ENCODE measurements around the gene CDNF. TPM values are rescaled to one million over a fixed set of nuclear protein-coding genes. Genes with fewer than 3 reads are reported as not detected.
"Not testable (repeated sequence)": the region's sequence is repeated elsewhere in the genome, so short reads cannot be mapped to it uniquely, and the experiment has no call there.

The CDNF gene
- total RNA-seq, 1 donor from 2014 or later = 7.4 TPM

GRCh38 chr10:14873090-14873760, 35.4 kb upstream of the CDNF start:
- peaks cover 0 to 14% of the 10 kb centered on the region in 2 donors for H3K36me3 ChIP-seq
- no peak overlapping the region for H3K4me3 ChIP-seq
- no peak overlapping the region for H3K27ac ChIP-seq
- TF ChIP-seq POLR2AphosphoS5 (IDR thresholded peaks at IDR 0.05; ENCODE audit: insufficient read depth in 1 of 2, low read depth in 1 of 2) = no peak
- no peak for TF ChIP-seq POLR2A (IDR thresholded peaks at IDR 0.05)
- peaks cover 11% of the 10 kb centered on the region for H3K4me1 ChIP-seq
- DNase-seq (ENCODE audit: extremely low spot score in 2 of 2) = no peak
- H3K9me3 ChIP-seq = no peaks in the 10 kb centered on the region
- intact Hi-C loops (cut with DNase I) = no loop called here
- no peaks in the 10 kb centered on the region for H3K27me3 ChIP-seq

GRCh38 chr10:14864871-14865270, 27.0 kb upstream of the CDNF start:
- H3K4me1 ChIP-seq; H3K27me3 ChIP-seq; DNase-seq (ENCODE audit: extremely low spot score in 2 of 2); H3K4me3 ChIP-seq; H3K27ac ChIP-seq; H3K9me3 ChIP-seq; intact Hi-C loops (cut with DNase I): not testable (repeated sequence)
- peaks cover 0 to 25% of the 10 kb centered on the region in 2 donors for H3K36me3 ChIP-seq

- H3K4me1 ChIP-seq; intact Hi-C loops (cut with DNase I); H3K4me3 ChIP-seq; H3K27me3 ChIP-seq; DNase-seq (ENCODE audit: extremely low spot score in 2 of 2); H3K9me3 ChIP-seq; H3K27ac ChIP-seq: not testable (repeated sequence)
- H3K36me3 ChIP-seq = peaks cover 0 to 23% of the 10 kb centered on the region in 2 donors
Measured at GRCh38 chr10:14864466-14864865, 26.6 kb upstream of the CDNF start.

- TF ChIP-seq CTCF (IDR thresholded peaks at IDR 0.05) (no peak), POLR2AphosphoS5 (IDR thresholded peaks at IDR 0.05; ENCODE audit: insufficient read depth in 1 of 2, low read depth in 1 of 2) (no peak), POLR2A (IDR thresholded peaks at IDR 0.05) (no peak)
- Histone ChIP-seq H3K36me3 (no peaks in the 10 kb centered on the region), H3K9me3 (no peaks in the 10 kb centered on the region), H3K4me1 (no peaks in the 10 kb centered on the region), H3K27ac (no peak overlapping the region), H3K4me3 (no peak overlapping the region), H3K27me3 (no peaks in the 10 kb centered on the region)
- no peak for DNase-seq (ENCODE audit: extremely low spot score in 2 of 2)
- intact Hi-C loops (cut with DNase I) = no loop called here
Measured at GRCh38 chr10:14860791-14861190, 23.0 kb upstream of the CDNF start.

- Histone ChIP-seq H3K27me3 (no peaks in the 10 kb centered on the region), H3K9me3 (no peaks in the 10 kb centered on the region), H3K4me1 (no peaks in the 10 kb centered on the region), H3K4me3 (no peak overlapping the region), H3K27ac (no peak overlapping the region), H3K36me3 (no peaks in the 10 kb centered on the region)
- DNase-seq (ENCODE audit: extremely low spot score in 2 of 2) = no peak
- TF ChIP-seq POLR2A (IDR thresholded peaks at IDR 0.05) = no peak
- TF ChIP-seq CTCF (IDR thresholded peaks at IDR 0.05) = no peak
- TF ChIP-seq POLR2AphosphoS5 (IDR thresholded peaks at IDR 0.05; ENCODE audit: insufficient read depth in 1 of 2, low read depth in 1 of 2) = no peak
- intact Hi-C loops (cut with DNase I) = no loop called here
Measured at GRCh38 chr10:14859775-14860174, 21.9 kb upstream of the CDNF start.

- no peak overlapping the region for H3K4me3 ChIP-seq
- DNase-seq (ENCODE audit: extremely low spot score in 2 of 2) = no peak
- no peaks in the 10 kb centered on the region for H3K9me3 ChIP-seq
- TF ChIP-seq CTCF (IDR thresholded peaks at IDR 0.05) (no peak), POLR2A (IDR thresholded peaks at IDR 0.05) (no peak), POLR2AphosphoS5 (IDR thresholded peaks at IDR 0.05; ENCODE audit: insufficient read depth in 1 of 2, low read depth in 1 of 2) (no peak)
- H3K27ac ChIP-seq = no peak overlapping the region
- no peaks in the 10 kb centered on the region for H3K4me1 ChIP-seq
- H3K36me3 ChIP-seq = peaks cover 0 to 3% of the 10 kb centered on the region in 2 donors
- intact Hi-C loops (cut with DNase I) = no loop called here
- no peaks in the 10 kb centered on the region for H3K27me3 ChIP-seq
Measured at GRCh38 chr10:14859043-14859442, 21.2 kb upstream of the CDNF start.

Measured in vagina (tissue), 2 donors.